Ascending aorta (tissue), 2 donors: ENCODE measurements around the gene LUC7L2. TPM values are rescaled to one million over a fixed set of nuclear protein-coding genes. Genes with fewer than 3 reads are reported as not detected.

Experiments used
- DNase-seq, 2 donors: peaks; one replicate each; pipeline ENCODE4 v3.0.0-alpha.2; 2019; ENCODE audit warnings: low spot score in 2 of 2
- H3K27ac ChIP-seq, 2 donors: fragments of 200-600 bp; sonication (generic); one replicate each; pipeline ENCODE4 v1.5.1; 2016 to 2017; ENCODE audit warnings: mild to moderate bottlenecking in 1 of 2
- H3K27me3 ChIP-seq: fragments of 200-600 bp; sonication (generic); one replicate; pipeline ENCODE4 v1.5.1; 2017
- H3K36me3 ChIP-seq, 2 donors: fragments of 200-600 bp; sonication (generic); one replicate each; pipeline ENCODE4 v1.5.1; 2016
- H3K4me1 ChIP-seq, 2 donors: fragments of 200-600 bp; sonication (generic); one replicate each; pipeline ENCODE4 v1.5.1; 2016 to 2017; ENCODE audit warnings: mild to moderate bottlenecking in 1 of 2
- H3K4me3 ChIP-seq, 2 donors: fragments of 200-600 bp; sonication (generic); one replicate each; pipeline ENCODE4 v1.5.1; 2016 to 2017; ENCODE audit warnings: mild to moderate bottlenecking in 1 of 2
- H3K9me3 ChIP-seq, 2 donors: fragments of 200-600 bp; sonication (generic); one replicate each; pipeline ENCODE4 v1.5.1; 2016
- CTCF ChIP-seq, 3 experiments: fragments of 200-600 bp in 2 of 3; fragments of 450-650 bp in 1 of 3; sonication (generic) in 2 of 3; IDR thresholded peaks; one replicate each; pipeline ENCODE4 v1.5.1; 2016 to 2019; ENCODE audit warnings: antibody characterized with exemption in 3 of 3, mild to moderate bottlenecking in 1 of 3, moderate library complexity in 1 of 3
- intact Hi-C: fragments of 100-400 bp; cut with DNase I; formaldehyde crosslinking; loops from one replicate; pipeline ENCODE4 v1.15.1; 2023
- total RNA-seq: library from RNA; depleted of rRNA; stranded (reverse); fragments of >200 nt; gene quantifications from one replicate; pipeline ENCODE4 v1.1.0, GENCODE V29; 2016

LUC7L2 gene
- total RNA-seq, 1 donor from 2014 or later = 41.0 TPM

- H3K27ac ChIP-seq = peak overlapping the region; percentile 100
- no peak for TF ChIP-seq CTCF (IDR thresholded peaks at IDR 0.05)
- no peaks in the 10 kb centered on the region for H3K9me3 ChIP-seq
- H3K27me3 ChIP-seq = no peaks in the 10 kb centered on the region
- no peaks in the 10 kb centered on the region for H3K36me3 ChIP-seq
- H3K4me3 ChIP-seq = peak overlapping the region; percentile 86 to 96
- H3K4me1 ChIP-seq = peaks cover 0 to 20% of the 10 kb centered on the region in 2 donors
- peak in 1 of 2 donors; percentile 12 for DNase-seq
- intact Hi-C loops = loop anchor here (1.0 to 10.0 kb wide), 5 partner anchors 17 to 819 kb away; partner anchors contain the start of genes FMC1, KDM7A and ZC3HAV1
These were observed 941 bp upstream of the LUC7L2 start for GRCh38 chr7:139358541-139359365.

GRCh38 chr7:139360210-139360947 is 685 bp downstream of the LUC7L2 start:
- peaks cover 0 to 7% of the 10 kb centered on the region in 2 donors for H3K36me3 ChIP-seq
- peak; percentile 94 to 98 for DNase-seq
- H3K4me3 ChIP-seq = peak overlapping the region; percentile 86 to 96
- H3K4me1 ChIP-seq = peaks cover 0 to 26% of the 10 kb centered on the region in 2 donors
- TF ChIP-seq CTCF (IDR thresholded peaks at IDR 0.05) = no peak
- no peaks in the 10 kb centered on the region for H3K27me3 ChIP-seq
- peak overlapping the region; percentile 100 for H3K27ac ChIP-seq
- H3K9me3 ChIP-seq = no peaks in the 10 kb centered on the region
- intact Hi-C loops = loop anchor here (1.0 kb wide), 1 partner anchor 129 kb away; the partner anchor contains the start of gene UBN2

GRCh38 chr7:139360948-139361307 is 1.2 kb downstream of the LUC7L2 start:
- H3K4me3 ChIP-seq = peak overlapping the region; percentile 86 to 96
- H3K27me3 ChIP-seq = no peaks in the 10 kb centered on the region
- TF ChIP-seq CTCF (IDR thresholded peaks at IDR 0.05) = no peak
- peaks cover 0 to 7% of the 10 kb centered on the region in 2 donors for H3K36me3 ChIP-seq
- intact Hi-C loops = loop anchor here (1.0 kb wide), 1 partner anchor 130 kb away; the partner anchor contains the start of gene UBN2
- H3K27ac ChIP-seq = peak overlapping the region; percentile 100
- no peak for DNase-seq
- H3K9me3 ChIP-seq = no peaks in the 10 kb centered on the region
- peaks cover 0 to 26% of the 10 kb centered on the region in 2 donors for H3K4me1 ChIP-seq

- DNase-seq = no peak
- peak overlapping the region in 1 of 2 donors; percentile 100 for H3K27ac ChIP-seq
- H3K4me1 ChIP-seq = peaks cover 0 to 26% of the 10 kb centered on the region in 2 donors
- no peaks in the 10 kb centered on the region for H3K27me3 ChIP-seq
- no peaks in the 10 kb centered on the region for H3K9me3 ChIP-seq
- peaks cover 0 to 11% of the 10 kb centered on the region in 2 donors for H3K36me3 ChIP-seq
- no peak for TF ChIP-seq CTCF (IDR thresholded peaks at IDR 0.05)
- intact Hi-C loops = no loop called here
- H3K4me3 ChIP-seq = peak overlapping the region; percentile 86 to 96
These were observed 1.8 kb downstream of the LUC7L2 start for GRCh38 chr7:139361523-139361922.

GRCh38 chr7:139362302-139362701 is 2.6 kb downstream of the LUC7L2 start:
- Histone ChIP-seq H3K4me1 (peaks cover 0 to 26% of the 10 kb centered on the region in 2 donors), H3K4me3 (peak overlapping the region; percentile 86 to 96), H3K9me3 (no peaks in the 10 kb centered on the region), H3K36me3 (peaks cover 0 to 17% of the 10 kb centered on the region in 2 donors), H3K27me3 (no peaks in the 10 kb centered on the region), H3K27ac (no peak overlapping the region)
- no peak for DNase-seq
- TF ChIP-seq CTCF (IDR thresholded peaks at IDR 0.05) = no peak
- intact Hi-C loops = no loop called here
